NCI-H69 (cell line): ENCODE results near the gene RINL.
"Not testable (repeated sequence)": the region's sequence is repeated elsewhere in the genome, so short reads cannot be mapped to it uniquely, and the experiment has no call there.

Source experiments
- DNase-seq: peaks from one replicate; lab custom pipeline; 2025; lab: John Stamatoyannopoulos, UW

Gene RINL

DNA sequence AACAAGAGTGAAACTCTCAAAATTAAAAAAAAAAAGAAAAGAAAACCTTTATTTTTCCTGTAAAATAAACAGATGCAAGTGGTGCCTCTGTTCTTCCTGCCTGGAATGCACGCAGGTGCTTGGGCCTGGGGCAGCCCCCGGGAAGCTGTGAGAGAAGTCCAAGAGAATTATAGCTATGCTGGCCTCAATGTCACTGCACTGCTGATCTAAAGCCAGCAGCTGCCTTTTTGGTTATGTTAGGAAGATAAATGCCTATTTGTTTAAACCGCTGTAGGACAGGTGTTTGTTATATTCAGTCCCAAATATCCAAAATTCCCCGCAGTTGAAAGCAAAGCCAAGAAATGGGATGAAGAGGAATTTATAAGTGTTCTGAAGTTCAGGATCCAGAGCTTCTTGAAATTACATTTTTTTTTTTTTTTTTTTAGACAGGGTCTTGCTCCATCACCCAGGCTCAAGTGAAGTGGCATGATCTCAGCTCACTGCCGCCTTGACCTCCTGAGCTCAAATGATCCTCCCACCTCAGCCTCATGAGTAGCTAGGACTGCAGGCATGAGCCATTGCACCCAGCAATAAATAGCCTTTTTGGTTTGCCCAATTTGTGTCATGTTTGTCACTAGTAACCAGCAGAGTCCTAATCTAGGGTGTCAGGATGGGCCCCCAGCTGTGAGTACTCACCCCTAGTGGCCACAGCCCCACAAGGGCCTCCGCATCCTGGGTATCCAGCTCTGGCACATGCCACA lies 2.2 kb downstream of the RINL start:
- no peak for DNase-seq

DNA sequence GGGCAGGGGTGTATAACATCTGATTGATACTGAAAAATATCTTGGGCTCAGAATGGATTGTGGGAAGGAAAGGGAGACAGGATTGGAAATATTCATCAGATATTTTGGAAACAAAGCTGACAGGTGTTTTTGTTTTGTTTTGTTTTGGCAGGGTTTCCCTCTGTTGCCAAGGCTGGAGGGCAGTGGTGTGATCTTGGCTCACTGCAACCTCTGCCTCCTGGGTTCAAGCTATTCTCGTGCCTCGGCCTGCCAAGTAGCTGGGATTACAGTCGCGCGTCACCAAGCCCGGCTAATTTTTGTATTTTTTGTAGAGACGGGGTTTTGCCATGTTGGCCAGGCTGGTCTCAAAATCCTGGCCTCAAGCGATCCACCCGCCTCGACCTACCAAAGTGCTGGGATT lies 4.7 kb downstream of the RINL start:
- DNase-seq = not testable (repeated sequence)

DNA sequence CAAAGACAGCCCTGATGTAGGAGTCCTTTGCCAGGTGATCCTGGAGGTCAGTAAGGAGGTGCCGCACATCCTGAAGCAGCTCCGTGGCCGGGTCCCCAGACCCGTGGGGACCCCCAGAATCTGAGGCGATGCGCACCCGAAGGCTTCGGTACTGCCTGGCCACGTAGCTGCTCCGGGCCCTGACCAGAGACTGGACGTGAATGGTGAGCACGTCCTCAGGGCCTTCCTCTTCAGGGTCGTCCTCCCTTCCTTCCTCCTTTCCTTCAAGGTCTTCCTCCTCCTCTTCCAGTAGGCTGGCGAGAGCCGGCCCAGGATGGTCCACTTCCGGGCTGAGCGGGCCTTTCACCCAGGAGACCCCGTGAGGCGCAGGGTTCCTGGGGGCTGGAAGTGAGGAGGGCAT lies 7.5 kb downstream of the RINL start:
- no peak for DNase-seq

DNA sequence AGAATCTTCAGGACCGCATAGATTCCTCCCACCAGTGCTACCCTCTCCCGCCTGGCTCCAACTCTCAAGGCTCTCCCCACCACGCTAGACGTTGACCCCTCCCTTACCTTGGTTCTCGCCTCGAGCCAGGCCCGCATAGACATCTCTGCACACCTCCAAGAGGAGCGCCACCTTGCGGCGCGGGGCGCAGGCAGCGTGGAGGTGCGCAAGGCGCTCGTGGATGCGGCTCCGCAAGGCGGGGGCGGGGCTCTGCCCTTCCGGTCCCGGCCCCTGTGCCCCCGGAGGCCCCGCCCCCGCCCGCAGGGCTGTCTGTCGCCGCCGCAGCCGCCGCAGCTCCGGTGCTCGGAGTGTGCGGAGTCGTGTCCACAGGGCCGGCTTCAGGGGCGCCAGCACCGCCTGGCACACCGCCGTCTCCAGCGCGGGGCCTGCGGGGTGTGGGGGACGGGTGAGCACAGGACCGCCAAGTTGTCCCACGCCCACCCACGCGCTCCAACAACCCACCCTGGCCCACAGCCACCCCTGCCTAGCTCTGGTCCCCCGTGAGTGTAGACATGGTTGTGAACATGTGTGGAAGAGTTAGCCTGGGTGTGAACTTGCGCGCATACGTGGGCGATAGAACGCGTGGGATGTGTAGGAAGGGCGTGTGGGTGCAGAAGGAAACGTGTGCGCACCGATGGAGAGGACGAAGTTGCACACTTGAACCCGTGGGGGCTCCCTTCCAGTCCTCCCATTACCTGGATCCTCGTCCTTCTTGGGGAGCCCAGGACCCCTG lies 8.1 kb downstream of the RINL start:
- peak; percentile 93 for DNase-seq

DNA sequence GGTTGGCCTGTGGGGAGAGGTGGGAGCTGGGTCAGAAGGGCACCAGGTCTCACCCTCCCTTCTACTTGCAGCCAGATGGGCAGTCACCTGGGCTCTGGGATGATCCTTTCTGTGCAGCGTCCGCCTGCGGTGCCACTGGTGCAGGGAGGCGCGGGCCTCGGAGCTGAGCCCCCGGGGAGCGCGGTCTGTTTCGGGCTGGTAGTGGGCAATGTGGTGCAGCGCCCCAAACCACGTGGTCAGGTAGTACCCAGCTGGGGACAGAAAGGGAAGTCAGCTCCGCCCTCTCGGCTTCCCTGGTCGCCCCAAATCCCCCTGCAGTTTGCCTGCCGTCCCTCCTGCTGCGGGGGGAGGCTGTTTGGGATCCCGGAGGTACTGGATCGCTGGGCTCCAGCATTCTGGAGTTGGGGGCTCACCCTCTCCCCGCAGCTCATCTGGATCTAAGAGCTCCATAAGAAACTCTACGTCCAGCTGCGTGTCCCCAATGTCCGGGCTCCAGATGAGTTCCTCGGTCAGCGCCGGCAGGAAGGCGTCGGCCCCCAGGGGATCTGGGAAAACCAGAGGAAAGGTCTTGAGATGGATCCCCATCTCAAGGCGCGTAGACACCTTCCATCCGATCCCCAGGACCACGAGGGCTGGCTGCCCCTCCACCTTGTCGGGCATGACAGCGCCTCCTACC lies 8.8 kb downstream of the RINL start:
- DNase-seq = peak; percentile 73

DNA sequence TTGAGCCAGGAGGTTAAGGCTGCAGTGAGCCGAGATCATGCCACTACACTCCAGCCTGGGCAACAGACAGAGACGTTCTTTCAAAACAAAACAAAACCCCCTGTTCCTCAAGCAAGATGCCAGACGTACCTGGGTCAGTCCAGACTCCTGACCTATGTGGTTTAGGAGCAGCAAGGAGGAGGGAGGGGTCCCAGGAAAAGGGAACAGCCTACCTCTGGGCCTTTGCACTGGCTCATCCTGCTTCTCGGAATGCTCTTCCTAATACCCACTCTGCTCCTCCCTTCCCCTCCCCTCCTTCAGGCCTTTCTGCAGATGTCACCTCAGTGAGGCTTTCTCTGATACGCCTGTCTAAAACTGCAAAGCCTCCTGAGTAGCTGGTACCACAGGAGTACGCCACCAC lies 9.5 kb downstream of the RINL start:
- no peak for DNase-seq

DNA sequence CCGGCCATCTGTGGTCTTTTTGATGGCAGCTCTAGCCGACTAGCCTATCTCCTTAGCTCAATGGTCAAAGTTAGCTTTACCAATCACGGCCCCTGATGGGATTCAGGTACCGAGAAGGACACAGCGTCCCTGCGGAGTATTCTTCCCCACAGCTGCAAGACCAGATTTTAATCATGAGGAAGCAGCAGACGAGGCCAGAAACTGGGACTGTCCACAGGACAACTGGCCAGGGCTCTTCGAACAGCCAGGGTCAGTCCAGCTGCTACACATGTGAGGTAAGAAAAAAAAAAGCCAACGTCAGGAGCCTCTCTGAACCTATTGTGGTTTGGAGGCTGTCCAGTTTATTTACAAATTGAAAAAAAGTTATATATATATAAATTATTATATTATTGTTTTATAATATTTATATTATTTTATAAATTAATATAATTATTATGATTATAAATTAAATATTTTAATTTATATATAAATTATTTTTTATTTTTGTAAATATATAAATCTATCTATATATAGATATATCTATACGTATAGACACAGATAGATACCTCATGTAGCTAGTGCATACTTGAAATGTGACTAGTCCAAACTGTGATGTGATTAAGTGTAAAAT lies 10.8 kb downstream of the RINL start:
- no peak for DNase-seq

DNA sequence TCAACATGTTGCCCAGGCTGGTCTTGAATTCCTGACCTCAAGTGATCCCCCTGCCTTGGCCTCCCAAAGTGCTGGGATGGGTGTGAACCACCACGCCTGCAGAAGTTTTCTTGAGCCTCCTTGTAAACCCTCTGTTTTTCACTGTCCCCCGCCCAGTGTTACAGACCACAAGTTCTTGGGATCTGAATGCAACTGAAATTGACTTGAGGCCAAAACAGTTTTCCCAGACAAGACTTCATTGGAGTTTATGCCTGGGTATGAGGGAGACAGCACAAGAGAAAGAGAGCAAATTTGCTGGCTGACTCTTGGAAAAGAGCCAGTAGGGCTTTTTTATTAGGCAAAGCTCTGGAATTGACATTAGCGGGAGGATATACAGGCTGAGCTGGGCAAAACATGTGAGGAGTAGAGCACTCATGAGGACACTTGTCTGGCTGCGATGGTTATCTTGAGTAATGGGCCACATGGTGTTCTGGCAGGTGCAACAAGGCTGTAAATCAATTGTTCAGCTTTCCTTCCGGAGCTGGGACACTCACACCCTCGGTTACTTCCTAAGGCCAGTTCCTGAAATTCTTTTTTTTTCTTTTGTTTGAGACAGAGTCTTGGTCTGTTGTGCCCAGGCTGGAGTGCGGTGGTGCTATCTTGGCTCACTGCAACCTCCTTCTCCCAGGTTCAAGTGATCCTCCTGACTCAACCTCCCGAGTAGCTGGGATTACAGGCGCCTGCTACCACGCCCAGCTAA lies 15.6 kb downstream of the RINL start:
- DNase-seq = peak; percentile 77

DNA sequence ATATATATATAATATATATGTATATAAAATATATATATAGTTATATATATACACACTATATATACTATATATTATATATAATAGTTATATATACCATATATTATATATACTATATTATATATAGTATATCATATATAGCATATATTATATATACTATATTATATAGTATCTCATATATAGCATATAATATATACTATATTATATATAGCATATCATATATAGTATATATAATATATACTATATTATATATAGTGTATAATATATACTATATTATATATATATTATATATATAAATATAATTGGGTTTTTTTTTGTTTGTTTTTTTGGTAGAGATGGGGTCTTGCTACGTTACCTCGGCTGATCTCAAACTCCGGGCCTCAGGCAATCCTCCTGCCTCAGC lies 16.7 kb downstream of the RINL start:
- DNase-seq = no peak

DNA sequence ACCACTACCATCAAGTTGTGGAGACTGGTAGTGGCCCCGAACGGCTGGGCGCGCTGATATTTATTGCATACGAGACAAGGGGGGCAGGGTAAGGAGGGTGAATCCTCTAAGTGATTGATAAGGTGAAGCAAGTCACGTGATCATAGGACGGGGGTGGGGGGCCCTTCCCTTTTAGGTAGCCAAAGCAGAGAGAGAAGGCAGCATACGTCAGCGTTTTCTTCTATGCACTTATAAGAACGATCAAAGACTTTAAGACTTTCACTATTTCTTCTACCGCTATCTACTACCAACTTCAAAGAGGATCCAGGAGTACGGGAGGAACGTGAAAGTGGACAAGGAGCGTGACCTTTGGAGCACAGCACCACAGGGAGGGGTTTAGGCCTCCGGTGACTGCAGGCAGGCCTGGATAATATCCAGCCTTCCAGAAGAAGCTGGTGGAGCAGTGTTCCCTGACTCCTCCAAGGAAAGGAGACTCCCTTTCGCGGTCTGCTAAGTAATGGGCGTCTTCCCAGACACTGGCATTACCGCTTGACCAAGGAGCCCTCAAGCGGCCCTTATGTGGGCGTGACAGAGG lies 18.4 kb downstream of the RINL start:
- DNase-seq = not testable (repeated sequence)

DNA sequence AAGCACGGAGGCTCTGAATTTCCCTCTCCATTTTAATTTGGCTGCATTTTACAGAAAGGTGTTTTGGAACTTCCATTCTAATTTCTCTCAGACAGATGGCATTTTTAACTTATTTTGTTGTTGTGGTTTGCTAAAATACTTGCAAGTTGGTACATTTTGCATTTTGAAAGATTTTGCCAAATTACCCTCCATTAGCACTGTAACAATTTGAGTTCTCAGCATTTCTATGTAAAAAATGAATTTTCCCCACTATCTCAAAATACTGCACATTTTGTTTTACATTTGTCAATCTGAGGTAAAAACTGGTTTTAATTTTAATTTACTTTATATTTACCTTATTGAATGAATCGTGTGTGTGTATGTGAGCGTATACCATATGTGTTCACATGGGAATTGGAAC lies 21.3 kb downstream of the RINL start:
- DNase-seq = no peak

DNA sequence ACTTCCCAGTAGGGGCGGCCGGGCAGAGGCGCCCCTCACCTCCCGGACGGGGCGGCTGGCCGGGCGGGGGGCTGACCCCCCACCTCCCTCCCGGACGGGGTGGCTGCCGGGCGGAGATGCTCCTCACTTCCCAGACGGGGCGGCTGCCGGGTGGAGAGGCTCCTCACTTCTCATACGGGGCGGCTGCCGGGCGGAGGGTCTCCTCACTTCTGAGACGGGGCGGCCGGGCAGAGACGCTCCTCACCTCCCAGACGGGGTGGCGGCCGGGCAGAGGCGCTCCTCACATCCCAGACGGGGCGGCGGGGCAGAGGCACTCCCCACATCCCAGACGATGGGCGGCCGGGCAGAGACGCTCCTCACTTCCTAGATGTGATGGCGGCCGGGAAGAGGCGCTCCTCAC lies 22.3 kb downstream of the RINL start:
- DNase-seq = not testable (repeated sequence)

DNA sequence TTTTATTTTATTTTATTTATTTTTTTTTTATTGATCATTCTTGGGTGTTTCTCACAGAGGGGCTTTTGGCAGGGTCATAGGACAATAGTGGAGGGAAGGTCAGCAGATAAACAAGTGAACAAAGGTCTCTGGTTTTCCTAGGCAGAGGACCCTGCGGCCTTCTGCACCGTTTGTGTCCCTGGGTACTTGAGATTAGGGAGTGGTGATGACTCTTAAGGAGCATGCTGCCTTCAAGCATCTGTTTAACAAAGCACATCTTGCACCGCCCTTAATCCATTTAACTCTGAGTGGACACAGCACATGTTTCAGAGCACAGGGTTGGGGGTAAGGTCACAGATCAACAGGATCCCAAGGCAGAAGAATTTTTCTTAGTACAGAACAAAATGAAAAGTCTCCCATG lies 23.1 kb downstream of the RINL start:
- not testable (repeated sequence) for DNase-seq

DNA sequence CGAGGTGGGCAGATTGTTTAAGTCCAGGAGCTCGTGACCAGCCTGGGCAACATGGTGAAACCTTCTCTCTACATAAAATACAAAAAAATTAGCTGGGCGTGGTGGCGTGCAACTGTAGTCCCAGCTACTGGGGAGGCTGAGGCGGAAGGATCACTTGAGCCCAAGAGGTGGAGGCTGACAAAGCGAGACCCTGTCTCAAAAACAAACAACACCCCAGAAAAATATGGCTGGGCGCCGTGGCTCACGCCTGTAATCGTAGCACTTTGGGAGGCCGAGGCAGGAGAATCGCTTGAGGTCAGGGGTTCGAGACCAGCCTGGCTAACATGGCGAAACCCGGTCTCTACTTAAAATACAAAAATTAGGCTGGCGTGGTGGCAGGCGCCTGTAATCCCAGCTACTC lies 24.9 kb downstream of the RINL start:
- DNase-seq = no peak

DNA sequence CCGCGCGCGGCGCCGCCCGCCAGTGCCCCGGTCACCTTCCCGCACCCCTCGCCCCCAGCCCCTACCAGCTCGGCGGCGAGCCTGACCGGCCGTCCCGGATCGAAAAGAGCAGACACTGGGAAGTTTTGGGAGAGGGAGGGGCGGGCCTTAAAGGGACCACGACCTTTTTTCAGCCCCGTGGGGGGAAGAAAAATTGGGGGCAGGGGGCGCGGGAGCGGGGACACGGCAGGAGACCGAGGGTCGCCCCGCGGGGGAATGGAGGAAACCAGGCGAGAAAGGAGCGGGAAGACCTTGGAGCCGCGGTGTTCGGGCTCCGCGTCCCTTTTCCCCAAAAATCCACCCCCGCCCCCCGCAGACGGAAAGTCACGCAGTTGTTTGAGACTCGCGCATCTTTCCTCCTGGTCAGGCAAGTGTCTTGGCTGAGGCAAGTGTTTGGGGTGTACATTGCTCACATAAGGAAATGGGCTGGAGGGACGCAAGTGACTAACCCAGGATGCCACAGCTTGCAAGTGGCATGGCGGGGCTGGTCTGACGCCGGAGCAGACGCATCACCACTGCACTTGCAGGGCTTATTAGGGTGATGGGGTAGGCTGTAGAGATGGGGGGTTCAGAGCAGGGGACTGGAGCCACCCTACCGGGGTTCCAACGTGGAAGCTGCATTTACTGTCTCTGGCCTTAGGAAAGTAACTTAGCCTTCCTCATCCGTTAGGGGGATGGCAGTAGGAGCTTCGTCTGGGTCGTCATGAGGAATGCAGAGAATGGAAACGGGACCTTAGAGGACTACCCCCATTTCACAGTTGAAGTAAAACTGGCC lies 25.6 kb downstream of the RINL start:
- DNase-seq = peak; percentile 62

DNA sequence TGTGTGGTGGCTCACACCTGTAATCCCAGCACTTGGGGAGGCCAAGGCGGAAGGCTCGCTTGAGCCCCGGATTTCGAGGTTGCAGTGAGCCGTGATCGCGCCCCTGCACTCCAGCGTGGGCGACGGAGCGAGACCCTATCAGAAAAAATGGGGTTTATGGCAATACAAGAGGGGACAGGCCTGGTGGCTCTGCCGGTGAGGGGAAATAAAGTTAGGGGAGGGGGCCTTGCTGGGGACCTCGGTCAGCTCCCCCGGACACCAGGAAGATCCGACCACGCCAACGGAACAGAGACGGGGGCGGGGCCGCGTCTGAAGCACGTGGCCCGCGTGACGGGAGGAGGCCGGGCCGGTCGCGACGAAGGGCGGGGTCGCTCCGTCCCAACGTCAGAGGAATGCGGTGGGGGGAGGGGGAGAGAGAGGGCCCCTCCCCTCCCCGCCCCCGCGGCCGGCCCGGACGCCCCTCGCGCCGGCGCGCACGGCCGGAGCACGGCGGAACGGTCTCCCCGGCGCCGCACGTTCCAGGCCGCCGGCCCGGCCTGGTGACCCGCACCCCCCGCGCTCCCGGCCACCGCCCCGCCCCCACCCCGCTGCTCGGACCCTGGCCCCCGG lies 26.3 kb downstream of the RINL start:
- peak; percentile 97 for DNase-seq

DNA sequence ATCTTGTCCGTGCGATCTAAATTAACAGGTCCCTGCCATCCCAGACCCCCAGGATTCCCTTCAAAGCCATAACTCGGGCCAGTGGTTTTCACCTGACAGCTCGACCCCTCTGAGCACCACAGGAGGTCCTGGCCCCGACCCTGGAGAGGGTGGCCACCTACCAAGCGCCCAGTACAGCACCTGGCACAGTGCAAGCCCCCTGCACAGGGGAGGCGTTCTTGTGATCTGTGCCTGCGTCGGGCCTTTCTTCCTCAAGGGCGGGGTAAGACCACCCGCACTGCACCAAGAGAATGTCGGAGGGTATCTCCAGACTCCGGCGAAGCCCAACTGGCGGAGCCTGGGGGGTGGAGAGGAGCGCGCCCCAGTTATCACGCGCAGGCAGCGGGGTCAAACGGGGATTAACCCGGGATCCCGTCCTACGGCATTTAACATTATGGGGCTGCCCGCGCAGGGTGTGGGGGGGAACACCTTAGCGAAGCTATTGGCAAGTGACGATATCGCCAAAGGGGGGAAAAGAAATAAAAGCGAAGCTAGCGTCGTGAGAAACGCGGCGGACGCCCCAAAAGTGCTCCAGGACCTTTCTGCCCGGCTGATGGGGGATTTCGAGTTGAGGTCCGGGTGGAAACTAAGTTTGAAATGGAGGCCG lies 27.0 kb downstream of the RINL start:
- DNase-seq = peak; percentile 86

DNA sequence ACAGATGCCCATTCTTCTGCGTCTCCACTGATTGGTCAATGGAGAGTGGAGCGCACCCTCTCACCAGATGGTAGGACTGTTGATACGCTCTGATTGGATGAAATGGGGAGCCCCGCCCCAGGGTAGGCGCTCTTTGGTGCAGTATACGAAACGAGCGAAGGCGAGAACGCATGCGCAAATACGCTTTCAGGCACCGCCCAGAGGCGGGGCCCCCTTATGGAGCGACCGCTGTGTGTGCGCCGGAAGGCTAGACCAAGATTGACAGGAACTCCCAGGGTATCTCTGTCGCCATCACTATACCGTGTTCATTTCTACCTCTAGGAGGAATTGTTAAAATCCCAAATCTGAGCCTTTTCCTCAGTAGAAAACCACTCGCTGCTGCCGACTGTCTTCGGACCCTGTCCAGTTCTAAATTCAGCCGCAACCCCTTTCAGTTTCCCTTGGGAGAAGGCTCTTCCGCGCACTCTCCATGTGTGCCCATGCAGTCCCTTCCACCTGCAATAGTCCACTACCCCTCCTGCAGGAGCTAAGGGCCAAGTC lies 27.6 kb downstream of the RINL start:
- peak; percentile 88 for DNase-seq

DNA sequence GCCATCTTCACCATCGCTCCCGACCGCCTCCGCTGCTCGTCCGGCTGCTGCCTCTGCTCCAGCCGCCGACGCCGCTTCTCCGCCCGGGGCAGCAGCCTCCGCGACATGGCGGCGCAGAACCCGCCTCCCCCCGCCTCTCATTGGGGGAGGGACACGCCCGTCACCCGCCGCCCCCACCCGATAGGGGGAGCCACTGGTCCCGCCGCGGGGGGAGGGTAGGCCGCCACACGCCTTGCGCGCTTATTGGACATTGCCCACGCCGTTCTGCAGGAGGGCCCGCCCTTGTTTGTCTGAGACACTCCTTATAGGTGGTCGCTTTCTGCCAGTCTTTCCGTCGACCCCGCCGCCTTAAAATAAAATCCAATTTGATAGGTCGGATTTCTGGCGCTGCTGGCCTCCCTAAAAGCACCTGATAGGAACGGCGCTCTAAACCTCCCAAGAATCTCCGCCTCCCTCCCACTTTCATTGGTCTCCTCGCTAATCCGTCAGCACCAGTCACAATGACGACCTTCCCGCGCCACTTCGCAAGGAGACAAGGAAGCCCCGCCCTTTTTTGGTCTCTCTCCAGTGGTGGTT lies 28.1 kb downstream of the RINL start, which contains the start of gene HNRNPL:
Gene HNRNPL, minus strand, starts transcription at position 127 of the 576 bp plus-strand sequence. Its CDS starts 20 bp downstream, at position 107.
- peak; percentile 100 for DNase-seq
